Activated T-helper 1 cell treated with anti-CD3 and anti-CD28 coated beads, Interleukin-2, amount 50 U/mL, for 16 hours (primary cell): ENCODE results near the gene SUFU.
A peak's percentile ranks its signal among the peaks of the same experiment; 100 is the strongest.
"Not testable (repeated sequence)": the region's sequence is repeated elsewhere in the genome, so short reads cannot be mapped to it uniquely, and the experiment has no call there.

ENCODE experiments used
- DNase-seq, 2 donors: peaks; one replicate each; pipeline ENCODE4 v3.0.0-alpha.2; 2020; ENCODE audit warnings: low read depth in 1 of 2, low spot score in 1 of 2

The SUFU gene

DNA sequence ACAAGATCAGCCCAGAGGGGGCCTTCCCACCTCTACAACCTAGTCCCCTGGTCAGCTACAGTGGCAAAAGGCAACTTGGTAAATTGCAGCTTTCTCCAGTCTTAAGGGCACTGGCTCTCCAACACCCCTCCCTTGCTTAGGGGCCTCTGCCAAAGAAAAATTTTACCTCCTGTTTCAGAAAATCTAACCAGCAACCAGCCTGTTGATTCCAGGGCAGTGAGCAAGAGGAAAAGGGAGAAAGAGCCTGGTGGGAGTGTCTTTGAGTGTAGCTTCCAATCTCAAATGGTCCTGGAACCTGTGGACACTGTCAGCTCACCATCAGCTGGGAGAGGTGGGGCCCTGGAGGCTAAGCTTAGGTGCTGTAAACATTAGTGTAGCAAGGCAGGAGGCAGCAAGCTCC lies 24.1 kb upstream of the SUFU start:
- DNase-seq: no peak

DNA sequence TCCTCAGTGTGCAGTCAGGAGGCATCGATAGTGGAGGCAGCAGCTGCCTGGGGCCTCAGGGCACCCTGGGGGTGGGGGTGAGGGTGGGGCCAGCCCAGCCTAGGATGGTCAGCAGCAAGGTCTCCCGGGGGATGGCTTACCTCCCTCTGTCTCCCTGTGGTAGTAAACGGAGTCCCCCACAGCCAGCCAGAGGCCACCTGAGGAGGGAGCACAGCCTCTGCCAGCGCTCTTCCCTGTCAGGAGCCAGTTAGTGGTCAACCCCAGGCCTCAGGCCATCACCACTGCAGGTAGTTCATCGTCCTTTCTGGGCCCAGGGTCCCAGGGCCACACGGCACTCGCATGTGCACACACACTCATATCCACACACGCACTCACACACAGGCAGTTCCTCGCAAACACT lies 23.4 kb upstream of the SUFU start:
- DNase-seq: no peak

DNA sequence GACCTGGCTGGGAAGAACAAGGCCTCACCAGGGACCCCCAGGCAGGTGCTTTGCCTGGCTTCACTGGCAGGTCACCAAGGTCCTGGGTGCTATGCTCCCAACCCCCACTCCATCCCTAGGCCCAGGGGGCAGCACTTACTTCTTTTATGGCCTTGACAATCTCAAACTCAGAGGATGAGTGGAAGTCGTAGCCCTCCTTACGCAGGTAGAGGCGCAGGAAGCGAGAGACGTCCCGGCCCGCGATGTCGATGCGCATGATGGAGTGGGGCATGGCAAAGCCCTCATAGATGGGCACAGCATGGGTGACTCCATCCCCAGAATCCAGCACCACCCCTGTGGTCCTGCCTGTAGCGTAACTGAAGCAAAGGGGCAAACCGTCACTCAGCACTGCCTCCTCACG lies 19.8 kb upstream of the SUFU start:
- DNase-seq: no peak

- DNase-seq: no peak
Measured at GRCh38 chr10:102485093-102485784, 18.5 kb upstream of the SUFU start.

GRCh38 chr10:102491136-102491535 lies 12.6 kb upstream of the SUFU start:
- DNase-seq: no peak

GRCh38 chr10:102492344-102492939 lies 11.3 kb upstream of the SUFU start:
- no peak for DNase-seq

GRCh38 chr10:102492983-102493382 lies 10.8 kb upstream of the SUFU start:
- no peak for DNase-seq

DNA sequence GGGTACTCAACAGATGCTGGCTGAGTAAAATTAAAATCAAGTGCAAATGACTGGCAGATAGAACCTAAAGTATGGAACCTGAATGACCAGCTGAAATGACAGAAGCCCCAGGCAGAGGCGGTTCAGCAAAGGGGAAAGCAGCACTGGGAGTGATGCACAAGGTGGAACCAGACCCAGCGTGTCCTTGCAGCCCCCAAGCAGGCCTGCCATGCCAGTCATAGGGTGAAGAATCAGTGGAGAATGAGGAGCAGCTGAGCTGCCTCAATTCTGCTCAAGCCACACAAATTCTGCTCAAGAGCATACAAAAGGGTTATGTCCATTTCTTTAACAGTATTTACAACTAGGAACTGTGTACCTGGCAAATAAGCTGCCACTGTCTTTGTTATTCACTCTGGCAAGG lies 10.0 kb upstream of the SUFU start:
- DNase-seq: no peak

GRCh38 chr10:102497545-102497944 lies 6.2 kb upstream of the SUFU start:
- DNase-seq: no peak

- no peak for DNase-seq
Measured at GRCh38 chr10:102499356-102499755, 4.4 kb upstream of the SUFU start.

DNA sequence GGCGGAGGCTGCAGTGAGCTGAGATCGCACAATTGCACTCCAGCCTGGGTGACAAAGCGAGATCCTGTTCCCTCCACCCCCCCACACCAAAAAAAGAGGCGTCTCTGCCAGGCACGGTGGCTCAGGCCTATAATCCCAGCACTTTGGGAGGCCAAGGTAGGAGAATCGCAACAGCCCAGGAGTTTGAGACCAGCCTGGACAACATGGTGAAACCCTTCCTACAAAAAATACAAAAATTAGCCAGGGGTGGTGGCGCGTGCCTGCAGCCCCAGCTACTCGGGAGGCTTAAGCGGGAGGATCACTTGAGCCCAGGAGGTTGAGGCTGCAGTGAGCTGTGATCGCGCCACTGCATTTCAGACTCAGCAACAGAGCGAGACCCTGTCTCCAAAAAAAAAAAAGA lies 3.1 kb upstream of the SUFU start:
- DNase-seq: not testable (repeated sequence)

DNA sequence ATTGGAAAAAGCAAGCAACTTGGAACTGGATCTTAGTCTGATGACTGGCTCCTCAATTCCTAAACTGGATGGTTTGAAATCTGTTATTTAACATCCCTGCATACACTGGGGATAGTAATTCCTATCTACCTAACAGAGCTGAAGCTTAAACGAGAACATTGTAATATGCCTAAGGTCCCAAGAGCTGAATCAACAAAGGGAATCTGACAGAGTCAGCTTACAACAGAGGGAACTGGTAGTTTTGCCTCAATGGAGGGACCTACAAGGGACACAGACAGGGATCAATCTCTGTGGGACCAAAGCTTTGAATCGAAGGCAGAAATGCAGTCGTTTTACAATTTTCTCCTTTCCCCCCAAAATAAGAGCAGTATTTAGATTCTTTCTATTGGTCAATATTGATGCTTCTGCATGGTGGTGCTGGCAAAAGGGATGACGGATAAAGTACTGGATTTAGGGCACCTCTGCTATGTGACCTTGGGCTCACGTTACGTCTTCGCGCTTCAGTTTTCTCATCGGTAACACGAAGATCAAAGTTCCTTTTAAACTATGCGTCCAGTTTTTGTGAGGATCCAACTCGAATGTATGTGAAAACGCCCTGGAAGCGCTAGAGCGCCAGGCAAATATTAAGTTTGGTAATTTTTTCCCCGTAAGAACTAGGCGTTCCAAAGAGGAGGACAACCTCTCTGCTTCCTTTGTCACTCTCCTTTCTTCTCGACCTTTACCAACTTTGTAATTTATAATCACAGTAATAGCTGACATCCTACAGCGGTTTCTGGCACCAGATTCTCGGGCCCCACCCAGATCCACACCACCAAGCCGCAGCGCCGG lies 2.4 kb upstream of the SUFU start:
- no peak for DNase-seq

- peak; percentile 93 to 95 for DNase-seq
Measured at GRCh38 chr10:102502029-102502336, 1.8 kb upstream of the SUFU start.

- DNase-seq: peak; percentile 88 to 91
Measured at GRCh38 chr10:102502337-102503151, 1.2 kb upstream of the SUFU start, which contains the start of gene ACTR1A. Gene ACTR1A, minus strand, starts transcription at chr10:102502712. Its CDS starts 65 bp downstream, at chr10:102502647.

- peak in 1 of 2 donors; percentile 1 for DNase-seq
Measured at GRCh38 chr10:102504179-102504975, 605 bp downstream of the SUFU start.

DNA sequence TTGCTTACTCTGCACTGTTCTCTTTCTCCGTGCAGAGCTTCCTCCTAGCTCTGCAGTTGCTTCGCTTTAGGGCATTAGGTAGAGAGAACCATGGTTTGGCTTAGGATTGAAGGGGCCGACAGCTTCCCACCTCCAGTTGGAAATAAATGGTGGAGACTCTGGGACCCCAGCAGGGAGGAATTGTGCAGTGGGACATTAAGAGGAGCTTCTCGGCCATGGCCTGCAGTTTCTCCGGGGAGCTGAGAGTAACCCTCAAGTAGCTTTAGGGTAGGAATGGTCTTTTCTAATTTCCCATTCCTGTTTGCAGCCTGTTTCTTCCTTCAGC lies 1.2 kb downstream of the SUFU start:
- DNase-seq: no peak

GRCh38 chr10:102505462-102506115 lies 1.8 kb downstream of the SUFU start:
- DNase-seq: no peak

- DNase-seq: no peak
Measured at GRCh38 chr10:102507521-102507920, 3.7 kb downstream of the SUFU start.

DNA sequence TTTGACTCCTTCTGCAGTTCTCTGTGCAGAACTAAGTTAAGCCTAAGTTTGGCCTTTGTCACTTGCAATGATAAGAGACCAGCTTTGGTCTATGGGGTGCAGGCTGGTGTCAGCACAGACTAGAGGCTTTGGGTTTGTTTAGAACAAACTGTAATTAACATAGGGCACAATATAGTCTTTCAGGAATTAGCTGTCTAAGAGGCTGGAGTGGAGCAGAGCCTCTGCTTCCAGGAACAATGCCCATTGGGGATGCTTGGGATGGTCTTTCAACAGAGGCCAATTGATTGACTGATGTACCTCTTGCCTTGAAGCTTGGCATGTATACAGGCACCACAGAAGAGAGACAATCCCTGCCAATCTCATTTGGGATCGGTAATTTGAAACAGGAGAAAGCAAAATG lies 4.7 kb downstream of the SUFU start:
- DNase-seq: no peak

- DNase-seq: no peak
Measured at GRCh38 chr10:102509387-102509786, 5.6 kb downstream of the SUFU start.
